Fibroblast of pulmonary artery (primary cell): ENCODE data around the gene ALKBH3.

Experiments used
- DNase-seq: peaks from one replicate; pipeline ENCODE4 v3.0.0-alpha.2; 2010; ENCODE audit warnings: low read depth
- H3K4me3 ChIP-seq: replicated peaks from 2 replicates; pipeline ENCODE4 v1.5.1; 2011; ENCODE audit warnings: low read depth, mild to moderate bottlenecking, control low read depth, low read length, moderate library complexity
- TF ChIP-seq, protein P1 (sequence below): IDR thresholded peaks from 2 replicates; pipeline ENCODE4 v1.5.1; 2011; ENCODE audit warnings: mild to moderate bottlenecking, control low read depth, low read length, inconsistent platforms; ENCODE audit errors: missing control alignments

Gene ALKBH3

DNA sequence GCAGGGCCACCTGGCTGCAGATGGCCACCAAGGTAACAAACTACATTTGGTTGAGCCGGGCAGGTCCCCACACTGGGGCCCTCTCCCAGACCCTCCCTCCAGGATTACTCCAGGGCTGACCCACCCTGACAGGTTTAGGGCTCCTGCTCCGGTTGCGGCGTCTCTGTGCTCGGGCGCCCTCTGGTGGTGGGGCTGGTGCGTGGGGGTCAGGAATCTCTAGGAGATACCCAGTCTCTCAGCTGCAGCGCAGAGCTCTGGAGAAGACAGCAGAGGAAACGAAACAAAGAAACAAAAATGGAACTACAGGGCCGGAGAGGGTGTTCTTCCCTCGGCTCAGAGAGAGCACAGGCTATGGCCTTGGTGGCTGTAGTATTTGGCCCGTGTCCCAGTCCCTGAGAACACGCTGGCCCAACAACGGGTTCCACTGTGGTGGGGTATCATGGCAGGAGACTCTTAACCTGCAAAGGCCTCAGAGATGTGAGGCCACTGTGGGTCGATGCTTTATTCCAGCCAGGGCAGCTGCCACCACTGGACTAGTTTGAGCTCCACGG lies 64.2 kb downstream of the ALKBH3 start:
- TF ChIP-seq, protein P1, sequence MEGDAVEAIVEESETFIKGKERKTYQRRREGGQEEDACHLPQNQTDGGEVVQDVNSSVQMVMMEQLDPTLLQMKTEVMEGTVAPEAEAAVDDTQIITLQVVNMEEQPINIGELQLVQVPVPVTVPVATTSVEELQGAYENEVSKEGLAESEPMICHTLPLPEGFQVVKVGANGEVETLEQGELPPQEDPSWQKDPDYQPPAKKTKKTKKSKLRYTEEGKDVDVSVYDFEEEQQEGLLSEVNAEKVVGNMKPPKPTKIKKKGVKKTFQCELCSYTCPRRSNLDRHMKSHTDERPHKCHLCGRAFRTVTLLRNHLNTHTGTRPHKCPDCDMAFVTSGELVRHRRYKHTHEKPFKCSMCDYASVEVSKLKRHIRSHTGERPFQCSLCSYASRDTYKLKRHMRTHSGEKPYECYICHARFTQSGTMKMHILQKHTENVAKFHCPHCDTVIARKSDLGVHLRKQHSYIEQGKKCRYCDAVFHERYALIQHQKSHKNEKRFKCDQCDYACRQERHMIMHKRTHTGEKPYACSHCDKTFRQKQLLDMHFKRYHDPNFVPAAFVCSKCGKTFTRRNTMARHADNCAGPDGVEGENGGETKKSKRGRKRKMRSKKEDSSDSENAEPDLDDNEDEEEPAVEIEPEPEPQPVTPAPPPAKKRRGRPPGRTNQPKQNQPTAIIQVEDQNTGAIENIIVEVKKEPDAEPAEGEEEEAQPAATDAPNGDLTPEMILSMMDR, result peak; percentile 73
- H3K4me3 ChIP-seq, result peak overlapping the region; percentile 69
- DNase-seq, result peak; percentile 64

DNA sequence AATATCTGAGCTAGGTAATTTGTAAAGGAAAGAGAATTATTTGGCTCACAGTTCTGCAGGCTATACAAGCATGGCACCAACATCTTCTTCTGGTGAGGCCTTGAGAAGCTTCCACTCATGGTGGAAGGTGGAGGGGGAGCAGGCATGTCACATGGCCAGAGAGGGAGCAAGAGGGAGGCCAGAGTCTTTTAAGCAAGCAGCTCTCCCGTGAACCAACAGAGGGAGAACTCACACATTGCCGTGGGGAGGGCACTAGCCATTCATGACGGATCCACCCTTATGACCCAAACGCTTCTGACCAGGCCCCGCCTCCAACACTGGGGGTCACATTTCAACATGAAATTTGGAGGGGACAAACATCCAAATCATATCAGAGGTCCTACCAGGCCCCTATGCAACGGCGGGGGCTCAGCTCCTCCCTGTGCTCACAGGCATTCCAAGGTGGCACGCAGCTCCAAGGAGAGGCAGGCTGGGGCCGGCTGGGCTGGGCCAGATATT lies 66.4 kb downstream of the ALKBH3 start:
- TF ChIP-seq, protein P1, result peak; percentile 47
- DNase-seq, result peak; percentile 66
- no peak overlapping the region for H3K4me3 ChIP-seq

DNA sequence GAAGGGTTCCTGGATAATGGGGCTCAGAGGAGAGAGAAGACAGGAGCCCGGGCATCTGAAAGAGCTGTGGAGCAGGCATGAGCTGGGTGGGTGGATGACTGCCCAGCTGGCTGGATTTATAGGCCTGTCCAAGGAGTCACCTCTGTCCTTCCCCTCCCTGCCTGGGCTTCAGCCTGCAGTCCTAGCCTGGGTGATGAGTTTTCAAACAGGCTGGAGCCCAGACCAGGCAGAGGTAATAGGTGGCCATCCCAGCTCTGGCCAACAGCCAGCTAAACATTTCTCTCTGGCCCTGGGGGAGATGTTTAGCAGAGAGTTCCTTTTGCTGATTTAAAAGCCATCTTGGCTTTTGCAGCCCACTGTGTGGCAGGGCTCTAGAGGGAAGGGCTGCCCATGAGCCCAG lies 67.2 kb downstream of the ALKBH3 start:
- TF ChIP-seq, protein P1, result no peak
- no peak for DNase-seq

DNA sequence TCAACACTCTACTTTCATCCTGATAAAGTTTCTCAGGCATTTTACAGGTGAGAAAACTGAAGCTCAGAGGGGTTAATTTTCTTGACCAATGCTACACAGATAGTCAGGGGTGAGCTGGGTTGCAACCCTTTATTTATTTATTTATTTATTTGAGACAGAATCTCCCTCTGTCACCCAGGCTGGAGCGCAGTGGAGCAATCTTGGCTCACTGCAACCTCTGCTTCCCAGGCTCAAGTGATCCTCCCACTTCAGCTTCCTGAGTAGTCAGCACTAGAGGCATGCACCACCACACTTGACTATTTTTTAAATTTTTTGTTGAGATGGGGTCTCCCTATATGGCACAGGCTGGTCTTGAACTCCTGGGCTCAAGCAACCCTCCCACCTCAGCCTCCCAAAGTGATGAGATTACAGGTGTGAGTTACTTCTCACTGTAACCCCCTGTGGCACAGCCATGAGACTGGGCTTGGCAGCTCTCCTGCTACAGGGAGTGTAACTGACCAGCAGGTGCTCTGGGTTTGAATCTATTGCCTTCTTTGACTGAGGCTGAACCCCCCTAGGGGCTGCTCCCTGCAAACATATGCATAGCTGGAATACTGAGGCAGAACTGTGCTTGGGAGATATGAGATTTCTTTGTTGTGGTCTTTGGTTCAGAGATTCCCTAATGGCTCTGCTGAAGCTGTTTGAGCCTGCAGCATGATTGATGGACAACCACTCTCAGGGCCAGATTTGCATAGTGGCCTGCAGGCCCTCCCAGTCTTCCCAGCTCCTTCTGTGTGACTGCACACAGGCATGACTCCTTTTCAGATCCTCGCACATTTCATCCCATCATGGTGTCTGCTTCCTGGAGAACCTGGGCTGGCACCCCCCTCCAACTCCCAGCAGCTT lies 68.0 kb downstream of the ALKBH3 start:
- TF ChIP-seq, protein P1, result no peak
- DNase-seq, result no peak
- H3K4me3 ChIP-seq, result no peak overlapping the region

More for the DNA sequence above, 67.2 kb downstream of the ALKBH3 start:
- H3K4me3 ChIP-seq, result no peak overlapping the region

DNA sequence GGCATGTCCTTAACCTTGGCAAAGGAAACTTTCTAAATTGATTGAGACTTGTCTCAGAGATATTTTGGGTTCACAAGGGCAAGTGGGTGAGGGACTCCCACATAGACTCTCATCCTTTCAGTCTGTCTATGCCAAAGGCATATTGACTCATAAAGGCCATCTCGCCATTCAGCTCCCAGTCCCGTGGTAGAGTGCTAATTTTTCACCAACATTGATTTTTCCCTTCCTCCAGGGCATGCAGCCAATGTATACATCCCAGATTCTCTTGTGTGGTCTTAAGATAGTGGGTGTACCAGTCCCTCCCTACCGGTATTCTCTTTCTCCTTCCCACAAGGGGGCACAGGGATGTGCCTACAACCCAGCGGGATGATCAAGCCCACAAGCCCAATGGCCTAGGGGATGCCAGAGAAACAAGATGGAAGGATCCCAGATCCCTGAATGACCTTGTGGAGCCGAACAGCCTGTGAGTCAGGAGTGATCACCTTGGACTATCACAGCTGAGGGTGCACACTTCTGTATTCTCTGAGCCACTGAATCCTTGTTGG lies 69.8 kb downstream of the ALKBH3 start:
- no peak for DNase-seq
- no peak overlapping the region for H3K4me3 ChIP-seq
- TF ChIP-seq, protein P1, result no peak

DNA sequence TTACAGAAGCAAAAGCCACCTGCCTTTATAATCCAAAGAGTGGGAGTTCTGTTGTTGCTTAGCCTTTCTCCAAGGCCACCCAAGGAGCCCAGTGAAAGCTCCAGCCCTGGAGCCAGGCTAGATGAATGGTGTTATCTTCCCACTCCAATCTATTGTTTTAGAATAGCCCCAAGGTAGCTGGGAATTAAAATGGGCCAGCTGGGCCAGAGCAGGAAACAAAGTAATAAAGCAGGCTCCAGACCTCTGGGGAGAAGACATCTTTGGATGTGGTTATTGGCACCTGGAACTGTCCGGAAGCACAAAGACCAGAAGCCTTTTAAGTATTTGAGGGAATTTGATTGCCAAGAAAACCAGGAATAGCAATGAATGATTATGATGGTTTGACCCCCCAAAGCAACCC lies 70.6 kb downstream of the ALKBH3 start:
- TF ChIP-seq, protein P1, result no peak
- no peak for DNase-seq
- no peak overlapping the region for H3K4me3 ChIP-seq
